Retinal pigment epithelial cell (primary cell): ENCODE measurements around the gene OASL.

ENCODE experiments used
- DNase-seq: peaks from one replicate; pipeline ENCODE4 v3.0.0-alpha.2; 2010; ENCODE audit warnings: low read depth
- H3K4me3 ChIP-seq: 2 replicates; pipeline ENCODE4 v1.5.1; 2011; ENCODE audit warnings: mild to moderate bottlenecking, low read length, control low read depth, moderate library complexity
- CTCF ChIP-seq: conservative IDR thresholded peaks from 2 replicates; pipeline ENCODE4 v1.5.1; 2011; ENCODE audit warnings: low read depth, low read length, control low read depth, inconsistent platforms

The OASL gene

GRCh38 chr12:121001060-121001459 lies 38.0 kb downstream of the OASL start:
- TF ChIP-seq CTCF, result no peak
- no peak overlapping the region for H3K4me3 ChIP-seq
- no peak for DNase-seq

GRCh38 chr12:121000530-121000929 lies 38.5 kb downstream of the OASL start:
- no peak overlapping the region for H3K4me3 ChIP-seq
- TF ChIP-seq CTCF, result no peak
- no peak for DNase-seq

- TF ChIP-seq CTCF, result no peak
- no peak for DNase-seq
- H3K4me3 ChIP-seq, result no peak overlapping the region
Measured at GRCh38 chr12:120999191-121000120, 39.6 kb downstream of the OASL start.

- DNase-seq, result no peak
- H3K4me3 ChIP-seq, result no peak overlapping the region
- no peak for TF ChIP-seq CTCF
Measured at GRCh38 chr12:120998435-120998834, 40.6 kb downstream of the OASL start.

- H3K4me3 ChIP-seq, result no peak overlapping the region
- TF ChIP-seq CTCF, result no peak
- no peak for DNase-seq
Measured at GRCh38 chr12:120997448-120997847, 41.6 kb downstream of the OASL start.

- no peak overlapping the region for H3K4me3 ChIP-seq
- DNase-seq, result no peak
- no peak for TF ChIP-seq CTCF
Measured at GRCh38 chr12:120996133-120996746, 42.8 kb downstream of the OASL start.
